NCI-H524 (cell line): Measurements from ENCODE around the gene MSANTD2.

Source experiments
- DNase-seq, 2 experiments: peaks; one replicate each; lab custom pipeline; 2025; lab: John Stamatoyannopoulos, UW

Gene MSANTD2

GRCh38 chr11:124753624-124754023, 46.6 kb downstream of the MSANTD2 start:
- DNase-seq = no peak

GRCh38 chr11:124753205-124753604, 47.0 kb downstream of the MSANTD2 start:
- no peak for DNase-seq

GRCh38 chr11:124752471-124753102, 47.6 kb downstream of the MSANTD2 start:
- peak; percentile 18 to 44 for DNase-seq

DNA sequence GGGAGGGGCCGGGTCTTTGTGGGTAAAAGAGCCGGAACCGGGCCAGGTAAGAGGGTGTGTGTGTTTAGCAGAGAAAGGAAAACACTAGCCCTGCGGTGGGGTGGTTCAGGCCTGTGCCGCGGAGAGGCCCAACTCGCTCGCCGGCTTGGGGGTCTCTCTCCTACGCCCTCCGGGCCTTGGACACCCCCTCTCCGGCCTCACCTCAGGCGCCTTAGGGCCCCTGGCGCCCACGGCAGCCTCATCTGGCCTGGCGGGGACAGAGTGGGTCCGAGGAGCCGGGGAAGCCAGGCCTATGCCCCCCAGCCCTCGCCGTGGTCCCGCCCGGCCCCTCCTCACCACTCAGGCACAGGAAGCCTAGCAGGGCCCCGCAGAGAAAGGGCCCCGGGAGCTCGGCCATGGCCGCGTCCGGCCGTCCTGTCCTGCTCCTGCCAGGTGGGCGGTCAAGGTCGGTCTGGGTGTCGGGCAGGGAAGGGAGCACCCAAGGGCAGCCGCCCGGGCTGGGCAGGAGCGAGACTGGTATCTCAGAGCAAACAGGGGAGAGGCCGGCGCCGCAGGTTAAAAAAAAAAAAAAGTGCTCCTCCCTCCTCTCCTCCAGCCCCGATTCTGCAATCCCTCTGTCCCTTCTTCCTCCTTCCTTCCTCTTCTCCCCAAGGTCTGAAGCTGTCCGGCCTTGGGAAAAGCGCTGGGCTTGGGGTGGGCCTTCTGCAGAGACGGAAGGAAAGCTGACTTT, 48.3 kb downstream of the MSANTD2 start, which contains the start of gene VSIG2:
Gene VSIG2, minus strand, starts transcription at position 515 of the 730 bp plus-strand sequence. Its CDS starts 118 bp downstream, at position 397.
- DNase-seq = no peak

GRCh38 chr11:124751391-124751740, 48.8 kb downstream of the MSANTD2 start:
- no peak for DNase-seq

DNA sequence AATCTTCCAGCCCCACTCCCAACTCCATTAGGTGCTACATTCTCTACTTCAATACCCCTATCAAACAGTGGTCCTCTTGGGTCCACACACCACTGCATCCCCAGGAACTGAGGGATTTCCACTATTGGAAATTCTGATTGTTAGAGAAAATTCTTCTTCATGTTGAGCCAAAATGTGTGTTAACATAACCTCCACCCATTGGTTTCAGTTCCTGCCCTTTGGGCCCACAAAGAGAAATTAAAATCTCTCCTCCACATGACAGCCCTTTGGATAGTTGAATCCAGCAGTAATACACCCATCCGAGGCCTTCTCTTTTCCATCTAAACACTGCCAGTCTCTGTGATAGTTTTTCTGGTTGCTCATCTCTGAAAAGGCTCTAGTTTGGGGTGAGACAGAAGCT, 50.3 kb downstream of the MSANTD2 start:
- DNase-seq = no peak

DNA sequence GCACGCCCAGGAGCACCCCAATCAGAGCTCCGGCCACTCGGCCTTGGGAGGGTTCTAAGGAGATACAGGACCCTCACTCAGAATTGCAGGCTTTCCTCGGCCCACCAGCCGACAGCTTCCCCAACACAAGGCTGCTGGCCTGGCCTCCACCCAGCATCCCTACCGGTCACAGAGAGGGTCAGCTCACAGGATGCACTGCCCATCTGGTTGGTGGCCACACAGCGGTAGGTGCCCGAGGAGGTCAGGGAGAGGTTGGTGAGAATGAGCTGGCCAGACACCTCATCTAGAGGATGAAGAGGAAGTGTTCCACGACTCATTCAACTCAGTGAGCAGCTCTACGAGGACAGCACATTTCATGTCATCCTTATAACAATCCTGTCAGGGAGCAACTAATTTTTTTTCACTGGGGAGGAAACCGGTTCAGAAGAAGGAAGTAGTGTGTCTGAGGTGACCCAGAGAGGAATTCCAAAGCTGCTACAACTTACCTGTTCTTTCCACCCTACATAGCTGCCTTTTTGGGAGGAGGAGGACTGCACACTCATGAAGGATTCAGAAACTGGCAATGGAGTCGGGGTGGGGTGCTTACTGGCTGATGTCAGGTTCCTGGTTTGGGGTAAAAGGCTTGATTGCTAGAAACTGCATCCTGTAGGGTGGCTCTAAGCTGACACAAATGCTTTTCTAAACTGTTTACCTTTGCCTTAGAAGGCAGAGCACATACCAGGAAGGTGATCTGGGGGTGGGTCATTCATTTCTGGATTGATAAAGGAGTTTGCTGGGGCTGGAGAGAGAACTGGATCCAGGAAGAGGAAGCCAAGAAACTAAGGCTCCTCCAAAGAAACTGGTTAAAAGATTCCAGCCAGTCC, 51.5 kb downstream of the MSANTD2 start:
- DNase-seq = no peak

- DNase-seq = no peak
Observed at GRCh38 chr11:124748100-124748418, 52.1 kb downstream of the MSANTD2 start.

DNA sequence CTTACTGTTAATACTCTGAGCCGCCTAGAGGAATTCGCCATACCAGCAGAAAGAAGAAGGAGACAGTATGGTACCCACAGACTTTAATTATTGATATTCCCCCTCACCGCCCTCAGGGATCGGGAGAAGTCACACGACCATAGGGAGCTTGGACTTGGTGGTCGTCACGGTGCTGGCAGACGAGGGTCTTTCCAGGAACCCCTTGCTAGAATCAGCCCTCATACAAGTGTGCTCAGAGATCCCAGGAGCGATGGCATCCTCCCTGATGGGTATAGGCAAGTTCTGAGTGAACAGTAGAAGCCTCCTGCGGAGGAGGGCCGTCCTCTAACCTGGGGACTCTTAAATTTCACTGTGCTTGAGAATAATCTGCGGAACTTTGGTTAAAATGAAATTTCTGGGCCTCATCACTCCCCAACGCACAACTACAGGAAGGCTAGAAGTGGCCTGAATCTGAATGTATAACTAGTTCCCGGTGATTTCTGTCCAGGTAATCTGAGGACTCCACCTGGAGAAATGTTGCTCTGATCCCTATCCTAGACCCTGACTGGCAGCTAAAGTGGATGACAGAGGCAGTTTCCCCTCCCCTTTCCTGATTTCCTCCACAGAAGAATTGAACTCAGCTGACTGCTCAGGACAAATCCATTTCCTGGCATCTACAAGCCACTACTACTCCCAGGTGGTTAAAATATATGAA, 52.7 kb downstream of the MSANTD2 start:
- DNase-seq = no peak

GRCh38 chr11:124746621-124747243, 53.5 kb downstream of the MSANTD2 start:
- DNase-seq = no peak

GRCh38 chr11:124745835-124746620, 54.2 kb downstream of the MSANTD2 start:
- DNase-seq = no peak

GRCh38 chr11:124745270-124745834, 54.9 kb downstream of the MSANTD2 start:
- no peak for DNase-seq

GRCh38 chr11:124743050-124743449, 57.2 kb downstream of the MSANTD2 start:
- DNase-seq = no peak

DNA sequence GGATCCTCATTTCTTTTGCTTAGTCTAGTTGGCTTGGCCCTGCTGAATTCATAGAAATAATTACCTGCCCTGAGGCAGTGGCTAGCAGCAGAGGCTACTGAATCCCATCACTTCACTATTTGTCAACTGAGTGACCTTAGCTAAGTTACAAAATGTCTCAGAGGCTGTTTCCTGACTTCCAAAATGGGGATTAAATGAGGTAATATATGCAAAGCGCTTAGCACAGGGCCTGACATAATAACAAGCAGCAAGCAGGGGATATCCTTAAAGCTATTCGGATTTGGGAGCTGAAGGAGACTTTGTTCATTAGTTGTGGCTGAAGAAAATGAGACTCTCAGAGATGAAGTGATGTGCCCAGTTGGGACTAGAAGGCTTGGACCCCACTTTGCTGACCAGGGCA, 57.7 kb downstream of the MSANTD2 start:
- DNase-seq = no peak

DNA sequence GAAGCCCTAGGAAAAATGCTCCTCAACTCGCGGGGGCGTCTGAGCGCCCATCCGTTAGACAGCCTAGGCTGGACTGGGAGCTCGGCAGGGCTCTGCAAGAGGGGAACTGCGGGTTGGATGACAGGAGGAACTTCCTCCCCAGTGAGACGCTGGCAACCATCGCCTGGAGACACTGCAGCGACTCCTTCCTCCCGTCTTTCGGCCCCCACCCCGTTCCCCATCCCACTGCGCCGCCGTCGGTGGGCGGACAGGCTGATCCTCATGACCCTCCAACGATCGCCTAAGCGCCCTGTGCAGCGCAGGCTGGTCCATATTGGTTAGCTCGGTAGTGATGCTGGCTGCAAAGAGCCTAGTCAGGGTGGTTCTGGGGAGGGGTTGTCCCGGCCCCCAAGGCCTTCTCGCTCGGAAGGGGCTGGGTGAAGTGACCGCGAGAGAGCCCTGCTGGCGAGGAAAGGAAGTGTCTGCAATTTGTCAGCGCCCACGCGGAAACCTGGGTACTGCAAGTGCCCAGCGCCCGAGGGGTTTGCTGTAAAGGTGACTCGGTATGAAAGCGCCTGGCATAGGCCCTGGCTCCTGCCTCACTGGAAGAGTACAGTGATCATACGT, 59.8 kb downstream of the MSANTD2 start:
- DNase-seq = peak; percentile 38 to 62

GRCh38 chr11:124739479-124740276, 60.5 kb downstream of the MSANTD2 start, which contains the start of gene NRGN:
NRGN (plus strand) TSS chr11:124739942; CDS start chr11:124740085, 143 bp downstream.
- DNase-seq = peak; percentile 87 to 93

- peak in 1 of 2 experiments; percentile 39 for DNase-seq
Observed at GRCh38 chr11:124738713-124739478, 61.3 kb downstream of the MSANTD2 start.

DNA sequence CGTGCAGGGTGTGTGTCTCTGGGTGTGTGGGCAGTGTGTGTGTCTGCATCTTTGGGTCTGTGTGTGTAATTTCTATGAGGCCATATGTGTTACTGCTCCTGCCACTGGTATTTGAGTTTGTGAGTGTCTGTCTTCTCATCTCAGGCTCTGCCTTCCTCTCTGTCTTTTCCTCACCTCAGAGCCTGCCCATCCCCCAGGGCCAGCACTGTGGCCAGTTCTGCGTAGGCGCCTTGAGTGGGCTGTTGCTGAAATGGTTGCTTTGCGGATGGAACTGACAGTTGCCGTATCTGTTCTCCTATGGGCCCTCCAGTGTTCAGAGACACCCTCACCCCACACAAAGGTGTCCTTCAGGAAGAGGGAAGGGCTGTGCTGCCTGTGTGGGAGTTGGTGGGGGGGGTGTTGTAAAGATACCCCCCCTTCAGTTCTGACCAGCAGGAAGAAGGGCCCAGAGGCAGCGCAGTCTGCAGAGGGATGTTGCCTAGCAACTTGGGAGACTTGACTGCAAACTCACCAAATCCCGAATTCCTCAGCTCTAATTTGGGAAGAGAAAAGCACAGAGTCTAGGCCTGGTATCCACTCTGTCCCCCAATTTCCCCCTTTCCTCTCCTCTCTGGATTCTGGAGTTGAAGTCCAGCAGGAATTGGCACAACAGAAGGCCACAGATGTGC, 62.4 kb downstream of the MSANTD2 start:
- peak in 1 of 2 experiments; percentile 70 for DNase-seq
